Stimulated activated CD8-positive, alpha-beta memory T cell treated with anti-CD3 and anti-CD28 coated beads, Interleukin-7, amount 100 ng/mL, for 1 hour (primary cell): ENCODE measurements around the gene TRIM47.

Experiments
- DNase-seq, 2 donors: peaks; one replicate each; pipeline ENCODE4 v3.0.0-alpha.2; 2020; ENCODE audit warnings: low read depth in 2 of 2

The TRIM47 gene, protein sequence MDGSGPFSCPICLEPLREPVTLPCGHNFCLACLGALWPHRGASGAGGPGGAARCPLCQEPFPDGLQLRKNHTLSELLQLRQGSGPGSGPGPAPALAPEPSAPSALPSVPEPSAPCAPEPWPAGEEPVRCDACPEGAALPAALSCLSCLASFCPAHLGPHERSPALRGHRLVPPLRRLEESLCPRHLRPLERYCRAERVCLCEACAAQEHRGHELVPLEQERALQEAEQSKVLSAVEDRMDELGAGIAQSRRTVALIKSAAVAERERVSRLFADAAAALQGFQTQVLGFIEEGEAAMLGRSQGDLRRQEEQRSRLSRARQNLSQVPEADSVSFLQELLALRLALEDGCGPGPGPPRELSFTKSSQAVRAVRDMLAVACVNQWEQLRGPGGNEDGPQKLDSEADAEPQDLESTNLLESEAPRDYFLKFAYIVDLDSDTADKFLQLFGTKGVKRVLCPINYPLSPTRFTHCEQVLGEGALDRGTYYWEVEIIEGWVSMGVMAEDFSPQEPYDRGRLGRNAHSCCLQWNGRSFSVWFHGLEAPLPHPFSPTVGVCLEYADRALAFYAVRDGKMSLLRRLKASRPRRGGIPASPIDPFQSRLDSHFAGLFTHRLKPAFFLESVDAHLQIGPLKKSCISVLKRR

DNA sequence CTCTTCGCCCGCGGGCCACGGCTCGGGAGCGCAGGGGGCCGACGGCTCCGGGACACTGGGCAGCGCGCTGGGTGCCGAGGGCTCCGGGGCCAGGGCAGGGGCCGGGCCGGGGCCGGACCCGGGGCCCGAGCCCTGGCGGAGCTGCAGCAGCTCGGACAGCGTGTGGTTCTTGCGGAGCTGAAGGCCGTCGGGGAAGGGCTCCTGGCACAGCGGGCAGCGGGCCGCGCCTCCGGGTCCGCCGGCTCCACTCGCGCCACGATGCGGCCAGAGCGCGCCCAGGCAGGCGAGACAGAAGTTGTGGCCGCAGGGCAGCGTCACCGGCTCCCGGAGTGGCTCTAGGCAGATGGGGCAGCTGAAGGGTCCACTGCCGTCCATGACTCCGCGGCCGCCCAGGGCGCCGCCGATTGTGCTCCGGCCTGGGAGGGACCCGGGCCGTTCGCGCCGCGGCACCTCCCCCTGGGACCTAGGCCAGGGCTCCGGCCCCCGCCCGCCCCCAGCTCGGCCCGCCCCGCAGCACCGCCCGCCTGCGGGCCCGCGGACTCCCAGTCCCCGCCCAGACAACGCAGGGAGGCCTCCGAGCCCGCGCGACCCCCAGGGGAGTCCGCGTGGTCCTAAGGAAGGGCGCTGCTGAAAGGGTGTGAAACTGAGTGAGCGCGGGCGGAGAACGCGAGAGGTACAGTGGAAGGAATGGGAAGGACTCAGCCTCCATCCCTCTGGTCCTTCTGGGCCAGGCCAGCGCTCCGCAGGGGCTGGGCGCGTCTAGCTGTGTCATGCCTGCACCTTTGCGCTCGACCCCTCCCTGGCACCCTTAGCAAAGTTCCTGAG lies at the start of gene TRIM47:
TRIM47 (minus strand) TSS at position 408 of the 825 bp plus-strand sequence; CDS start at position 375, 33 bp downstream.
- DNase-seq = no peak

DNA sequence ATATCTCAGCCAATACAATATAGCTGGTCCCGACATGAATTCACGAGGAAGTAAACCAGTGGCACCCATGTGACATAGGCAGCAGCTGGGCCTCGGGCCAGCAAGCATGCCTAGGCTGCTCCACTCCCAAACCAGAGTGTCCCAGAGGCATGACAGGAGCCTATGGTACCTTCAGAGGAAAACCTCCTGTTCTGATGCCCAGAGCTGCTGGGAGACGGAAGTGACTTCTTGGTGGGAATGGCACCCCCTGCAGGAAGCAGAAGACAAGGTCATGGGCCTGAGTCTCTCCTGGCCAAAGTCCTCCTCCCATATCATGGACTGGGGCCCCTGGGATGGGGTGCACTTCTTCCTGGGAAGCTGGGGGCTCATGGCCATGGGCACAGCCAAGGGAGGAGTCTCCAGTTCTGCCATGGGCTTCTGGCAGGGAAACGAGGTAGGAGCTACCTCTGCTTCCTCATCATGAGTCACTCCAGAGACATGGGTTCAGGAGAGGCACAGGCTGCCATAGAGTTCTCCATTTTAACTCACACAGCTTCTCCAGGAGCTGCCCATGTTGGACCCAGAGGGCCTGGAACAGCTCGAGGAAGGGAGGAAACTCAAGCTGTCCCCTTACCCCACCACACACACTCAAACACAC lies 49.0 kb upstream of the TRIM47 start:
- no peak for DNase-seq

DNA sequence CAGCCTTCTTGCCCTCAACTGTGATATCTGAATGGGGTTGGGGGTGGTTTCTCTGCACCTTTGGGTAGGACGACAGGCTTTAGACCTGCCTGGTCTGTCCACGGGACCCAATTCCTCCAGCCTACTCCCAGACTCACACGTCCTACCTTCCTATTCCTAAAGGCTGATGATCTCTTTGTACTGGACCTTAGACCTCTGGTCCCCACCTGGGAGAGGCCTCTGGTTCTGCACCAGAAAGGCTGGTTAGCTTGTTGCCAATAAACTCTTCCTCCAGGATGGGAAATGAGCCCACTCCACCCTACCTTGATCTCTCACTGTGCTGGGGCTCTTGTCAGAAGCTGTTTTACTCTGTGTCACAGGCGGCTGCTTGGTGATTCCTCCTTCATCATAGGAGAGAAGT lies 48.1 kb upstream of the TRIM47 start:
- no peak for DNase-seq

DNA sequence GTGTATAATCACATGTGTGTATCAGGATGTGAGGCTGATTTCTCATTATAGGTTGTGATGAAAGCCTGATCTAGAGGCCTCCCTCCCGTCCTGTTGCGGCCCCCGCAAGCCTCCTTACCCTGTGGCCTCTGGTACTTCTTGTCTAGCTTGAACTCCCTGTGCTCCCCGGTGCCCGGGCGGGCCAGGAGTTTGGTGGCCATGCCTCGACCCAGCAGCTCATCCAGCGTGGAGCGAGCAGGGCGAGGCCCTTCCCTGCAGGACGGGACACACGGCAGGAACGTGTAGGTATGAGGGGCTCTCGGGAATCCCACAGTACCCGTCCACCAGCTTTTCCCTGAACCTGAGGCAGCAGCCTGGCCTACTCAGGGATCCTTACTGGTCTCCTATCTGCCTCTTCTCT lies 47.5 kb upstream of the TRIM47 start:
- DNase-seq = no peak

DNA sequence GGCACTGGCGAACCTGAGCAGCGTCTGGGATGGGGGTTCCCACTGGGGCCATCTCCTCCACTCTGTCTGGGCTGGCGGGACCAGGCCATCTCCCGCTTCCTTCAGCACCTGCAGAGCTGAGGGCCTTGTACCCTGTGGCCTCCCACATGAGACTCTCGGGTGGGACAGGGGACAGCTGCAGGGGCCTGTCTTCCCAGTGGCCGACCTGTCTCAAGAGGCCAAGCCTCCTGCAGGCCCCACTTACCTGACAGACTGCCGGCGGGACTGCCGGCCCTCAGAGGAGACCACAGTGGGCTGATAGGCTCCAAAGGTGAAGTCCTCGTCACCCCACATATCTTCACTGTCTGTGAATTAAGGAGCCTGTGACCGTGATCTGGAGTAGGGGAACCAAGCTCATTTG lies 46.7 kb upstream of the TRIM47 start:
- no peak for DNase-seq

DNA sequence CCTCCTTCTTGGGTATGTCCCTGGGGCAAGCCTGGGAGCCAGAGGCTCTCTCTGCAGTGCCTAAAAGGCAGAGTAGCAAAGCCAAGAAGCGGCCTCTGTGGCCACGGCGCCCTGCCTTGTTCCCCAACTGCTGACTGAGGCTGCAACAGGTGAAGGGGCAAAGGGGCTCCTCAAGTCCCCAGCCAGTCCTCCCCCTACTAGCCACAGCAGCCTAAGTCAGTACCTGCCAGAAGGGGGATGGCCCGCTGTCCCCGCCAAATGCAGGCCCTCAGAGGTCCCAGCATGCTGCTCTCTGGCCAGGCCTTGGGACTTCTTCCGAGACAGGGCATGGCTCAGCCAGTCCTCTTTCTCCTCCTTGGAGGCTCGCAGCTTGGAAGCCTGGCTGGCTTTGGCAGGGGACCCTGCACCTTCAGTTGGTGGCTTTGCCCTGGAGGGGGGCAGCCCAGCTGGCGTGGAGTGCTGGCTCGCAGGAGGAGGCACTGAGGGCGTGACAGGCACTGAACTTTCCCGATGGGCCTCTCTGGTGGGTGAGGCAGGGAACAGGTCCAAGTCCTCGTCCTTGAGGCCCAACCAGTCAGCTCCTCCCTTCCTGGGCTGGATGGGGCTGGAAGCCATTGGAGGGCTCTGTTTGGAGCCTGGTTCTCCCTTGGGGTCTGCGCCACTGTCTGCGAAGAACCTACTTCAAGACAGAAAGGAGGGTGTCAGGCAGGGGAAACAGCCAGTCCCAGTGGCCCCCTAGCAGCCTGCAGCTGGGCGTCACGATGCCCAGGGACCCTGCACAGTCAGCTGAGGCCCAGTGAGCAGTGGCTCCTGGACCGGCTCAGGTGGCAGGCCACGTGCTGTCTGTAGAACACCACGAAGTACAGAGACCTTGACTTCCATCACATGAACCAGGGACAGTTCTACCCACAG lies 44.8 kb upstream of the TRIM47 start:
- DNase-seq = no peak

DNA sequence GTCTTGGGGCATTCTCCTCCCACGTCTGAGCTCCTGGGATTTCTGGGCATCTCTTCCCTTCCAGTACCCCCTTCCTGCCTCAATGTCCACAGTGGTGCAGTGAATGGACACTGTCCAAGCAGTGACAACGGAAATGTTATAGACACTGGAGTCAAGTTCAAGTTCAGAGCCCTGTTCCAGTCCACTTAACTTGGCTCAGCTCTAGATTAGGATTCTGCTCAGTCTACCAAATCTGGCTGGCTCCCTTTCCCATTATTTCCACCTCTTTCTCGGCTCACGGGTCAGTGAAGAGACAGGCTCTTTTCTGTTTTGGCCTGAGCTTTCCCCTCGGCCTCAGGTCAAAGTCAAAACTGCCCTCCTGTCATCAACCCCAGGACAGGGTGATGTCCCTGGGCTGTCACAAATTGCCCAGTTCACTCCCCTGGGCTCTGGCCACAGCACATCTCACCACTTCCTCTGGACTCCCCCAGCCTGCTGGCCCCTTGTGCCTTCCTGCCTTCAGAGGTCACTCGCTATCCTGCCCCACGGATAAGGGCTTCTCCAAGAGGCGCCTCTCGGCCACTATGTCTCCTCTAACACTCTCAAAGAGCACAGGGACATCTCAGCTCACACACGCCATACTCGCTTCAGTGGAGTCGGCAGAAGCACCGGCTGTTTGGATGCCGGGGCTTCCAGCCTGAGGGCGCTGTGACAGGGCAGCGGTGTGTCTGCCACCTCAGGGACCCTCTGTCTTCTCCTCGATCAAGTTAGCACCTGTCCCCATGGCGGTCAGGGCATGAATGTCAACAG lies 44.0 kb upstream of the TRIM47 start:
- no peak for DNase-seq

DNA sequence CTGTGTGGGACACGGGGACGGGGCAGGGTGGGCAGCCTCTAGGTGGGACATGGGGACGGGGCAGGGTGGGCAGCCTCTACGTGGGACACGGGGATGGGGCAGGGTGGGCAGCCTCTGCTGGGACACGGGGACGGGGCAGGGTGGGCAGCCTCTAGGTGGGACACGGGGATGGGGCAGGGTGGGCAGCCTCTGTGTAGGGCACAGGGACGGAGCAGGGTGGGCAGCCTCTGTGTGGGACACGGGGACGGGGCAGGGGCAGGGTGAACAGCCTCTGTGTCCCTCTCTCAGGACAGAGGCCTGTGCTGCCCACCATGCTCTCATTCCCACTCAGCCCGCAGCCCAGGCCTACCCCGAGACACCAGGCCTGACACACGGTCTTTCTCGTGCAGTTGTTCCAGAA lies 43.2 kb upstream of the TRIM47 start:
- no peak for DNase-seq

DNA sequence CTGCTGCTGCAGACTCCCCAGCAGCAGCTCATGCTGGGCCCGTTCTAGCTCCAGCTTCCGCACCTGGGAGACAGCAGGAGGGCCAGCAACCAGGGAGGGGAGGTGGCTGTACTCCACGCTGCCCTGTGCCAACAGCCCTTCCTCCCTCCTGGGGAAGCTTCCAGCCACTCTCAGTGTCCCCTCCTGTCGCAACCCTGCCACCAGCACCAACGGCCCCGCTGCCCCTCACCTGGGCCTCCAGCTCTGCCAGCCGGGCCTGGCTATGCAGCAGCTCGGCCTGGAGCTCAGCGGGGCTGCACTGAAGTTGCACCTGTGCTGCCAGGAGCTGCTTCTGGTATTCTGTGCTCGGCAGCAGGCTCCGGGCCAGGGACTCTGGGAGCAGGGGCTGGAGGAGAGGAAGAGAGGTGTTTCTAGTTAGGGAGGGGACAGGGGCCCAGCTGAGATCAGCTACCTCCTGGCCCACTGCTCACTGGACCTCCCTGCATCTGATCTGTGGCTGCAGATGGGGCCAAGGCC lies 41.7 kb upstream of the TRIM47 start:
- no peak for DNase-seq

DNA sequence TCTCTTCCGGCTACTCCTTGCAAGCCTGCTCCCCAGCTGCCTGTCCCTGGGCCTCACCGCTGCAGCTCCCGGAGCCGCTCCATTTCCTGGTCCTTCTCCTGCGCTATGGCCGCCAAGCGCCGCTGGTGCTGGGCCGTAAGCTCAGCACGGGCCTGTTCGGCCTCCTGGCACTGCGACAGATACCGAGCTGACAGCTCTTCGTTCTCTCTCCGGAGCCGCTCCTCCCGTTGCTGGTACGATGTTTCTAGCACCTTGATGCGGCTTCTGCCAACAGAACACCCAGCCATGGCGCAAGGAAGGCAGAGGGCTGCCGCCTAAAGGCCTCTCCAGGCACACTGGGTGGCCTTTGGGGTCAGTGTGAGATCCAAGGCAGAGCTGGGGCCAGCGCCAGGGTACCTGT lies 41.2 kb upstream of the TRIM47 start:
- no peak for DNase-seq

DNA sequence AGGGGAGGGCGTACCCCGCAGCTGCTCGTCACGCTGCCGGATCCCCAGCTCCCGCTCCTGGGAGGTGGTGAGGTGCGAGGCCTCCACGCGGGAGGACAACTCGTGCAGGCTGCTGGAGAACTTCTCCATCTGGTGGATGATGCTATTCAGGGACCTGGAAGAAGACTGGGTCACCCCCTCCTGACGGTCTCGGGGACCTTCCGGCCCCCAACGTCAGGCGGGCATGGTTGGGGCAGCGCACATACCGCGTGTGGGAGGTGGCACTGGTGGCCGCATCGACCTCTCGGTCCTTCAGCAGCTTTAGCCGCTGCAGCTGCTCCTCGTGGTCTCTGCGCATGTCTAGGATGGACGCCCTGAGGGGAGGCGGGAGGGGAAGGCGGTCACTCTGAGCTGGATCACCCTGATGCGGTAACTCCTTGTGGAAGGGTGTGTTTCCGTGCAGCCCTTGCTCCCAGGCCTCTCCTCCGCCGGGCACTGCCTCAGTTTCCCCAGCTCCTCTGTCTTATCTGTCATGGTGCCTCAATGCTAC lies 39.6 kb upstream of the TRIM47 start:
- DNase-seq = no peak

DNA sequence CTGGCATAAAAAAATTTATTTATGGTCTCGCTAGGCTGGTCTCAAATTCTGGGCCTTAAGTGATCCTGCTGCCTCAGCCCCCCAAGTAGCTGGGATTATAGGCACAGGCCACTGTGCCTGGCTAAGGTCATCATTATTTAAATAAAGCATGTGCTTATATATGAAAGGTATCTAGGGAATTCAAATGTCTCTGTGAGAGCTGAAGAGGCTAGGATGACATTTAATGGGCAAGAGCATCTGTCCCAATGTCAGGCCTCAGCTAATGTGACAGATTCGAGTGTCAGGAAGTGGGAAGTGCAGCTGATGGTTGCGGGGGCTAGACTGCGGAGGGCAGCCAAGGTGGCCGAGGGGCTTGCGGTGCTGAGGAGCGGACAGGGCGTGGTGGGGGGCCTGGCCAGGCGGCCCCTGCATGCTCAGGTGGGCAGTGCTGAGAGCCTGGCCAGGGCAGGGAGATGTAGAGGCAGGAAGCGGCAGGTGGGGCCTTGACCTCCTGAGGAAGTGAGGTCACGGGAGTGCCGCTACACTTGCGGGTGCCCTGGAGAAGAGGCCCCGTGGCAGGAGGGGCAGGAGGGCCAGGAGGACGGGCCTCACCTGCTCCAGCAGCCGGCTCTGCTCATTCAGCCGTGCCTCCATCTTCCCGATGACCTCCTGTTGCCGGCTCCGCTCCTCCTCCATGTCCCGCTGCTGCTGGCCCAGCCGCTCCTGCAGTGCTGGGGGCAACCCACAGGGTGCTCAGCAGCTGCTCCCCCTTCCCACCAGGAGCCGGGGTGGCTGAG lies 38.9 kb upstream of the TRIM47 start:
- DNase-seq = no peak

DNA sequence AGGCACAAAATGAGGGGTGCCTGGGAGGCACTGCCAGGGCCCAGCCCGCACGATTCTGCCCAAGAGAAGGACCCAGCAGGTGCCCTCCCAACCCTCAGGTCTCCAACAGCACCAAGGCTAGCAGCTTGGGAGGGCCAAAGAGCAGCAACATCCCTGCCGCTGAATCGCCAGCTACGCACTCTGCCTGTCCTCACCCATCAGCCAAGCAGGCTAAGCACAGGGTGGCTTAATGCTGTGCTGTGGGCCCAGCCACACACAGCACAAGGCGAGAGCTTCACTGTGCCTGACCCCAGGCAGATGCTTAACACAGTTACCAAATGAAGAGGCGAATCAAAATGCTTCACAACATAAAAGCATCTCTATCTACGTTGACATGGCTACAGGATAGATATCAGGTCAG lies 36.9 kb upstream of the TRIM47 start:
- no peak for DNase-seq

DNA sequence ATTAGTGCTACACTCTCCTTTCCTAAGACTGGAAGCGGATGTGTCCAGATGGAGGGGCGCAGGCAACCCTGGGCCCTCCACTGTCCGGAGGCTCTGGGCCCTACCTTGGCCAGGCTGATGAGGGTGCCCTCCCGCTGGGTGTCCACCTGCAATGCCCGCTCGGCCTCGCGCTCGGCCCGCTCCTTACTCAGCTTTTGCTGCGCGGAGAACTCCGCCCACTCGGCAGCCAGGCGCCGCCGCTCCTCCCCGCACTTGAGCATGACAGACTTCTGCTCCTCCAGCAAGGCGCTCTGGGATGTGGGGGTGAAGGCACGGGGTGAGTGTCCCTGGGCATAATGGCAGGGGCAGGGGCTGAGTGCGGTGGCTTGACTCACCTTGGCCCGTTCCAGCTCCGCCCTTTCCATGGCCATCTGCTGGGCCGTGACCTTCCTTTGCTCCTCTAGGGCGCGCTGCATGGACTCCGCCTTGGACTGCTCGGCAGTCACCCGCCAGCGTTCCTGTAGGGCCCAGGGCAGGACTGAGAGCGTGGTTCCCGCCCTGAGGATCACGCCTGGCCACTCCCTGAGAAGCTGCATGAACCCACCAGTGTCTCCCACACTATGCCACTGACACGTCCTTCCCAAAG lies 36.4 kb upstream of the TRIM47 start:
- DNase-seq = no peak

DNA sequence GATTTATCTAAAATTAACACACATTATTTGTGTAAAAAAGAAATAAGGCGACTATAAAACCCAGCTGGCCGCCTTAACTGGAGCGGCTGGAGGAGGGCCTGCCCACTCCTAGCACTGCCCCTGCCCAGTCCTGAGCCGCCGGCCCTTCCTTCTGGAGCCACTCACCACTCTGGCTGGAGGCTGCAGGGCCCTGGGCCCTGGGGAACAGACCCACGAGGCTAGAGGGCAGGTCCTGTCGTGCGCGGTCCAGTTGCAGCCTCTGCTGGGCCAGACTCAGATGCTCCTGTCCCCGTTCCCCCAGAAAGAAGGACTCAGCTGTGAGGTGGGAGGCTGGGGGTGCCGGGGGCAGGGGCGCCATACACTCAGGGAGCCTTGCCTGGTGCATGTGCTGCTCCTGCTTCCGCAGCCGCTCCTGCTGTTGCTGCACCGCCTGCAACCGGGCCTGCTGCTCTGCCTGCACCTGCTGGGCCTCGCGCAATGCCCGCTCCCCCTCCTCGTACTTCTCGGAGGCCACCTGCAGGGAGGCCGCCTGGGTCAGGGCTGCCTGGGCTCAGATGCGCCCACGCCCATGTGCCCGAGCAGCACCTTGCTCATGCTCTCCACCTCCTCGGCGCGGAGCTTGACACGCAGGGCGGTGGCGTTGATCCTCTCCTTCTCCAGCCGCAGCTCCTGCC lies 35.3 kb upstream of the TRIM47 start:
- DNase-seq = no peak

DNA sequence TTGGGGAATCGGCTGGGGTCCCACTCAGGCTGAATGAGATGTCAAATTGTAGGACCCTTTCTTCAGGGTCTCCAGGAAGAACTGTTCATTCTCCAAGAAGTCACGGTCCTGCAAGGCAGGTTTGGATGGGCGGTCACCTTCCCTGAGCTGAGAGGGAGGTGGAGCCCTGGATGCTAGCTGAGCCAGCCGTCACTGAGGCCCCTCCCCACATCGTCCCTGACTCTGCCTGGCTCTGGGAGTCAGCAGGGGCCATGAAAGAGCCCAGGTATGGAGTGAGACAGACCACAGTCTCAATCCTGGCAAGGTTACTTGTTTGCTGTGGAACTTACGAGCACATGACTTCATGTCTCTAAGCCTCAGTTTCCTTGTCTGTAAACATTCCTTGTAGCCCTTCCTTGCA lies 32.3 kb upstream of the TRIM47 start:
- DNase-seq = no peak

DNA sequence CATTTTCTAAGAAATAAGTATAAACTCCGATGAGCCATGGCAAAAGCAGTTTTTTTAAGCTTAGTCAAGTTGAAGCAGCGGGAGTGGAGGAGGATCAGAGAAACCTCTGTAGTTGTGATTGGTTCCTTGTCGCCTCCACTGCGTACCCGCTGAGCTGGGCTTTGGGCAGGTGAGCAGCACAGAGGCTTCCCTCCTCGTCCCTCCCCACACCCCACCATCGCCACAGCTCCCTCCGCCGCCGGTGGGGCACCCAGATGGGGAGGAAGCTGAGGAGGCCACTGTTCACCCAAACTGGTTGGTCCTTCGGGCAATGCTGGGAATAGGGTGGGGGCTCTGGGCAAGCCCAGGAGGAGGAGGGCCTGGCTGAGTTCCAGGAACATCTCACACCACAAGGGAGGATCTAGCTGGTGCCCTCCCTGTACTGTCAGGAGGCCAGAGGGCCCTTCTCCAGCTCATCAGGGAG lies 31.5 kb upstream of the TRIM47 start:
- DNase-seq = no peak
